ENCODE data around the gene MOB4.
"Not testable (repeated sequence)": the region's sequence is repeated elsewhere in the genome, so short reads cannot be mapped to it uniquely, and the experiment has no call there.

Gene MOB4

GRCh38 chr2:197514754-197515153 lies 1.1 kb upstream of the MOB4 start:
- DNase-seq (ENCODE audit: low read depth): no peak

DNA sequence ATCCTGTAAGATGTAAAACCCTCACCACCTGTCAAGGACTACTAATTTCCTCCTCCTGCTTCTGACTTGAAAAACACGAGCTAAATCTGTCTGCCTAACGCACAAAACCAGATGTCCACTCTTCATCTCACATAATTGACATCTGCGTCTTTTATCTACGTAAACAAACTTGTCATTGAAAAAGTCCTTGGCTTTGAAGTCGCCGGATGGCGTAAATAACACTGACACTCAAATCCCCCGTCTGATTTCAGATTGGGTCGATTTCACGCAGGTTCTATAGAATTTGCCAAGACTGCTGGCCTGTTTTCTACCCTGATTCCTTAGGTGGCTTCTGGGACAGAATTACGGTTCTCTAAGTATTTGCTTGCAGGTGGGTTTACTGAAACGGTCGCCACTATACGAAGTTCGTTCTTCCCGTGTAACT lies 539 bp upstream of the MOB4 start:
- no peak for DNase-seq (ENCODE audit: low read depth)

DNA sequence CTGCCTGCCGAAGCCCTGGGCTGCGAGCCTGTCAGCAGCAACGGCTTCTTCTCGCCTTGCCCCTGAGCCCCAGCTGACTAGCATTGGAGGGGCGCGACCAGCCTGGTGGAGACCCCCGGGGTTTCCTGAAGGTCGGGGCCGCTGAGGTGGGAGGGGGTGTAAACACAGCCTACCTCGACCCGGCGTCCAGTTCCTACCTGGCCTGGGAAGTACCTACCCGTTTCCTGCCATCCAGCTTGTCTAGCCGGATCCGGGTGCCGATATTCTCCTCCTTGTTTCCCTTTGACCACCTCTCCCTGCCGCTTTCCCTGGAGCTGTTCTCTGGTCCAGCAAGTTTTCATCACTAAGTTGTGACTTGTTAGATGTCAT lies 511 bp downstream of the MOB4 start:
- DNase-seq (ENCODE audit: low read depth): no peak

DNA sequence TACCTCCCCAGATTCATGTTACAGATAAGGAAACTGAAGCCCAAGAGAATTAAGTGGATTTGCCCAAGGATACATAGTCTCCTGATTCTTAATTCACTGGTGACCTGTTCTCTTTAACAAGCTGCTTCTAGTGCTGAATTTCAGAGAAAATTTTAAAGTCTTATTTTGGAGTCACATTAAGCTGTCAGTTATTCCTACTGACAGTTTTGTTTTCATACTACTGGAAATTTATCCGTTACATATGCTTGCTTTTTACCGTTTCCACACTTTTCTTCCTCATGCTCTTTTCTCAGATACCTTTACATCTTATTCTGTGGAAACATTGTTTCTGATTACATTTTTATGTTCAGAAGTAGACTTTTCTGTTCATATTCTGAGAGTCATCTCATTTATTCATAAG lies 1.3 kb downstream of the MOB4 start:
- DNase-seq (ENCODE audit: low read depth): no peak

GRCh38 chr2:197538412-197538811 lies 22.5 kb downstream of the MOB4 start:
- DNase-seq (ENCODE audit: low read depth): no peak

DNA sequence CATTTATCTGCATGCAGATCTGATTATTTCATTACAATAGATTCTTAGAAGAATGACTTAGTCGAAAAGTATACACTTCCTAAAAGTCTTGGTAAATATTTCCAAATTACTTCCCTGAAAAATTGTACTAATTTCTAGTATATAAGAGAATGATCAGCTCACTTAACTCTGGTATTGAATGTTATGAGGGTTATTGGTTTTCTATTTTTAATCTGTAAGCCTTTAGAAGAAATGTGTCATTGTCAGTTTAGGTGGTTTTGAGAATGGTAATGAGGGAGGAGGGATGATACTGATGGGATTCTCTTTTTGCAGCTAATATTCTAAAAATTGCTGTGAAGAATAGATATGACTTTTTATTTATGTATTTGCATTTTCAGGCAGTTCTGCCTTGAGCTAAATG lies 23.9 kb downstream of the MOB4 start:
- no peak for DNase-seq (ENCODE audit: low read depth)

DNA sequence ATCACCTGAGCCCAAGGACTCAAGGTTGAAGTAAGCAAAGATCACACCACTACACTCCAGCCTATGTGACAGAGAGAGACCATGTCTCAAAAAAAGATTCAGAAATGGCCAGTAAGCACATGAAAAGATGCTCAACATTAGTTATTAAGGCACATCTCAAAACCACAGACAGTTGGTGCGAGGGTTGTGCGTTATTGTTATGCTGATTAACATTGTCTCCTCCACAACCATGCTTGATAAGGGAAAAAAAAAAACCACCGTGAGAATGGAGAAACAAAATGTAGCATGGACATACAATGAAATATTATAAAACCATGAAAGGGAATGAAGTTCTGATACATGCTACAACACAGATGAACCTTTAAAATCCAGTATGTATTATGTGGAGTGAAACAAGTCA lies 27.3 kb downstream of the MOB4 start:
- no peak for DNase-seq (ENCODE audit: low read depth)

GRCh38 chr2:197547163-197547900 lies 31.5 kb downstream of the MOB4 start:
- no peak for DNase-seq (ENCODE audit: low read depth)

DNA sequence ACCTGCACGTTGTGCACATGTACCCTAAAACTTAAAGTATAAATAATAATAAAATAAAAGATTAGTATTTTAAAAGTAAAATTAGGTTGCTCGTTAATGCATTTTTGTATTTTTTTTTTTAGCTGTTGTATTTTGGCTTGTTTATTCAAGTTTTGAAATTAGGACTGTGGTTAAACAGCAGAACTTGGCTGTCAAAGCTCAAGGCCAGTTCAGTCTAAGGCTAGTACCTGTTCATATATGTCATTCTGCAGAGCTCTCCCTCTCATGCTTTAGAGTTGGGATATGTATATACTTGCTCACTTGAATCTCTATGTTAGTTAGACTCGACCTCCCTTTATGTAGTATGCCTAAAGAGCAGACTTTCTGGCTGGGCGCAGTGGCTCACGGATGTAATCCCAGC lies 32.7 kb downstream of the MOB4 start:
- DNase-seq (ENCODE audit: low read depth): no peak

DNA sequence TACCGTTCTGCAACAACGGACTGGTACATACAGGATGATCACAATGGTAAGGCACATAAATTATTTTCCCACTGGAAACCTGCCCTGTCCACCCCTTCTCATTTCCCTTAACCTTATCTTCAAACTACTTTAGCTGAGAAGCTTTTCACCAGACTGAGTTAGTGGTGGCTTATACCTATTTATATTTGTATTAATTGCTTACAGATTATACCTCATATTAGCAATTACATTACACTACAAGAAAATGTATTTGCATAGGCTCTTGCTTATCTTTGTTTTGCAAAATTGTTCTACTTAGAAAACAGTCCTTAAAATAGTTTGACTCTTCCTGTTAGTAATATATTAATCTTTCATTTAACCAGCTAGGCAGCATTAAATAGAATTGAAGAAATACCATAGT lies 35.4 kb downstream of the MOB4 start:
- DNase-seq (ENCODE audit: low read depth): not testable (repeated sequence)

- DNase-seq (ENCODE audit: low read depth): no peak
Observed at GRCh38 chr2:197555467-197555866, 39.6 kb downstream of the MOB4 start.

DNA sequence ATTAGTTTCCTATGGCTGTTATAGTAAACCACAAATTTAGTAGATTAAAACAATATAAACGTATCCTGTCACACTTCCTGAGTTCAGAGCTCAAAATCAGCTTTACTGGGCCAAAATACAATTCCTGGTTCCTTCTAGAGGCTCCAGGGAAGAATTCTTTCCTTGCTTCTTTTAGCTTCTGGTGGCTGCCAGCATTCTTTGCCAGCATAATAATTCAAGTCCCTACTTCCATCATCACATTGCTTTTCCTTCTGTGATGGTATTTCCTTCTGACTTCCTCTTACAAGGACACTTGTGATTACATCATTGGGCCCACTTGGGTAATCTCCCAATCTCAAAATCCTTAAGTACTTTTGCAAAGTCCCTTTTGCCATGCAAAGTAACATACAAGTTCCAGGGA lies 40.6 kb downstream of the MOB4 start:
- DNase-seq (ENCODE audit: low read depth): no peak

DNA sequence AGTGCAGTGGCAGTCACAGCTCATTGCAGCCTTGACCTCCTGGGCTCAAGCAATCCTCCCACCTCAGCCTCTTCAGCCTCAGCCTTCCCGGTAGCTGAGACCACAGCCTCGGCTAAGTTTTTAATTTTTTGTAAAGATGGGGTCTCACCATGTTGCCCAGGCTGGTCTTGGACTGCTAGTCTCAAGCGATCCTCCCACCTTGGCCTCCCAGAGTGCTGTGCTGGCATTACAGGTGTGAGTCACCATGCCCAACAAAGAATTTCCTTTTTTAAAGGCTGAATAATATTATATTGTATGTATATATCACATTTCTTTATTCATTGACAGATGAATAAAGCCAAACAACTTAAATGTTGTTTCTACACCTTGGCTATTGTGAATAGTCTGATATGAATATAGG lies 42.5 kb downstream of the MOB4 start:
- DNase-seq (ENCODE audit: low read depth): no peak

- DNase-seq (ENCODE audit: low read depth): no peak
Observed at GRCh38 chr2:197559681-197560080, 43.8 kb downstream of the MOB4 start.

- DNase-seq (ENCODE audit: low read depth): no peak
Observed at GRCh38 chr2:197560146-197560665, 44.3 kb downstream of the MOB4 start.

- no peak for DNase-seq (ENCODE audit: low read depth)
Observed at GRCh38 chr2:197571627-197572271, 55.9 kb downstream of the MOB4 start.

GRCh38 chr2:197573608-197574007 lies 57.7 kb downstream of the MOB4 start:
- no peak for DNase-seq (ENCODE audit: low read depth)

GRCh38 chr2:197575987-197576386 lies 60.1 kb downstream of the MOB4 start:
- no peak for DNase-seq (ENCODE audit: low read depth)

GRCh38 chr2:197576631-197577030 lies 60.8 kb downstream of the MOB4 start:
- DNase-seq (ENCODE audit: low read depth): no peak

DNA sequence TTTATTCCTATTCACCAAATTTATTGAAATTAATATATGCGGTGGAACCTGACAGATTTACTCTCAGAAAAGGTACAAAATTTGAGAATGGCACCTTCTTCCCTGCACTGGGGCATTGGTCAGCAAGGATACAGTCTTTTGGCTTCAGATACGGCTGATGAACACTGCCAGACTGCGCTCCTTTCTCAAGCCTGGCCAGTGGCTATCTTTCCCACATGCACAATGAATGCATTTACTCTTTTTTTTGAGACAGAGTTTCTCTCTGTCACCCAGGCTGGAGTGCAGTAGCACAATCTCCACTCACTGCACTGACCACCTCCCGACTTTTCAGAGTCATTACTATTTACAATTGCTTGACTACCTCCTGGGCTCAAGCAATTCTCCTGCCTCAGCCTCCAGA lies 61.6 kb downstream of the MOB4 start:
- no peak for DNase-seq (ENCODE audit: low read depth)

GRCh38 chr2:197578294-197578693 lies 62.4 kb downstream of the MOB4 start:
- not testable (repeated sequence) for DNase-seq (ENCODE audit: low read depth)

- not testable (repeated sequence) for DNase-seq (ENCODE audit: low read depth)
Observed at GRCh38 chr2:197580166-197580565, 64.3 kb downstream of the MOB4 start.

DNA sequence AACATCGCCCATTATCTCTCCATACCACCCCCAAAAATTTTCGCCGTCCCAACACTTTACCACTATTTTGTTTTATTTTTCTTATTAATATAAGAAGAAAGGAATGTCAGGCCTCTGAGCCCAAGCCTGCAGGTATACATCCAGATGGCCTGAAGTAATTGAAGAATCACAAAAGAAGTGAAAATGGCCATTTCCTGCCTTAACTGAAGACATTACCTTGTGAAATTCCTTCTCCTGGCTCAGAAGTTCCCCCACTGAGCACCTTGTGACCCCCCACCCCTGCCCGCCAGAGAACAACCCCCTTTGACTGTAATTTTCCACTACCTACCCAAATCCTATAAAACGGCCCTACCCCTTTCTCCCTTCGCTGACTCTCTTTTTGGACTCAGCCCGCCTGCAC lies 71.4 kb downstream of the MOB4 start:
- not testable (repeated sequence) for DNase-seq (ENCODE audit: low read depth)
